ENCODE data around the gene HBG1. TPM values are rescaled to one million over a fixed set of nuclear protein-coding genes. Genes with fewer than 3 reads are reported as not detected.

The HBG1 gene
- total RNA-seq, 2 experiments from 2014 or later = not detected

- Mint-ChIP-seq H3K27ac (no peak overlapping the region), H3K9me3 (no peaks in the 10 kb centered on the region), H3K27me3 (peaks cover 19% of the 10 kb centered on the region), H3K36me3 (ENCODE audit: low read depth) (no peaks in the 10 kb centered on the region), H3K4me1 (peaks cover 4% of the 10 kb centered on the region), H3K4me3 (no peak overlapping the region)
- no peak for DNase-seq
- CTCF ChIA-PET = no interaction called here
- POLR2A ChIA-PET = no interaction called here
Measured at GRCh38 chr11:5237420-5237819, 12.2 kb downstream of the HBG1 start.

- no peak for DNase-seq
- no peak overlapping the region for H3K4me3 Mint-ChIP-seq
Measured at GRCh38 chr11:5235364-5236095, 14.1 kb downstream of the HBG1 start.

GRCh38 chr11:5234381-5234834, 15.2 kb downstream of the HBG1 start, which contains the start of gene HBD:
Gene HBD, minus strand, starts transcription at chr11:5234483. Its CDS starts 50 bp downstream, at chr11:5234433.
- ChIA-PET POLR2A (no interaction called here), CTCF (no interaction called here)
- H3K36me3 Mint-ChIP-seq (ENCODE audit: low read depth) = no peaks in the 10 kb centered on the region
- DNase-seq = no peak
- H3K4me1 Mint-ChIP-seq = peaks cover 4% of the 10 kb centered on the region
- no peak within 1 kb of the TSS for H3K4me3 Mint-ChIP-seq
- no peaks in the 10 kb centered on the region for H3K9me3 Mint-ChIP-seq
- no peak within 1 kb of the TSS for H3K27ac Mint-ChIP-seq
- peaks cover 14% of the 10 kb centered on the region for H3K27me3 Mint-ChIP-seq

More at GRCh38 chr11:5235364-5236095, 14.1 kb downstream of the HBG1 start:
- POLR2A ChIA-PET = no interaction called here
- Mint-ChIP-seq H3K27ac (no peak overlapping the region), H3K9me3 (no peaks in the 10 kb centered on the region), H3K4me1 (peaks cover 4% of the 10 kb centered on the region), H3K36me3 (ENCODE audit: low read depth) (no peaks in the 10 kb centered on the region), H3K27me3 (peaks cover 18% of the 10 kb centered on the region)
- CTCF ChIA-PET = no interaction called here

GRCh38 chr11:5233307-5233706, 16.4 kb downstream of the HBG1 start:
- Mint-ChIP-seq H3K27ac (no peak overlapping the region), H3K36me3 (ENCODE audit: low read depth) (no peaks in the 10 kb centered on the region), H3K27me3 (peaks cover 10% of the 10 kb centered on the region), H3K4me3 (no peak overlapping the region), H3K9me3 (no peaks in the 10 kb centered on the region), H3K4me1 (peaks cover 4% of the 10 kb centered on the region)
- ChIA-PET CTCF (no interaction called here), POLR2A (no interaction called here)
- no peak for DNase-seq

GRCh38 chr11:5232821-5233220, 16.8 kb downstream of the HBG1 start:
- H3K27ac Mint-ChIP-seq = no peak overlapping the region
- no peaks in the 10 kb centered on the region for H3K9me3 Mint-ChIP-seq
- H3K4me3 Mint-ChIP-seq = no peak overlapping the region
- H3K4me1 Mint-ChIP-seq = peaks cover 4% of the 10 kb centered on the region
- CTCF ChIA-PET = no interaction called here
- H3K36me3 Mint-ChIP-seq (ENCODE audit: low read depth) = no peaks in the 10 kb centered on the region
- H3K27me3 Mint-ChIP-seq = peaks cover 9% of the 10 kb centered on the region
- POLR2A ChIA-PET = no interaction called here
- DNase-seq = no peak

- Mint-ChIP-seq H3K9me3 (no peaks in the 10 kb centered on the region), H3K27ac (no peak overlapping the region), H3K4me3 (no peak overlapping the region), H3K36me3 (ENCODE audit: low read depth) (no peaks in the 10 kb centered on the region), H3K27me3 (peaks cover 9% of the 10 kb centered on the region), H3K4me1 (peaks cover 4% of the 10 kb centered on the region)
- no peak for DNase-seq
- POLR2A ChIA-PET = no interaction called here
- CTCF ChIA-PET = no interaction called here
Measured at GRCh38 chr11:5232176-5232575, 17.5 kb downstream of the HBG1 start.

GRCh38 chr11:5231111-5231510, 18.5 kb downstream of the HBG1 start:
- Mint-ChIP-seq H3K4me1 (peaks cover 4% of the 10 kb centered on the region), H3K9me3 (no peaks in the 10 kb centered on the region), H3K27ac (no peak overlapping the region), H3K27me3 (peaks cover 8% of the 10 kb centered on the region), H3K4me3 (no peak overlapping the region), H3K36me3 (ENCODE audit: low read depth) (no peaks in the 10 kb centered on the region)
- CTCF ChIA-PET = no interaction called here
- no peak for DNase-seq
- POLR2A ChIA-PET = no interaction called here

GRCh38 chr11:5230266-5230665, 19.4 kb downstream of the HBG1 start:
- CTCF ChIA-PET = interaction anchor here (0.9 kb wide), 1 partner anchor 11 kb away, joined by 3 read pairs; no protein-coding TSS in a partner anchor
- Mint-ChIP-seq H3K27me3 (peaks cover 3% of the 10 kb centered on the region), H3K4me3 (no peak overlapping the region), H3K9me3 (no peaks in the 10 kb centered on the region), H3K27ac (no peak overlapping the region), H3K36me3 (ENCODE audit: low read depth) (no peaks in the 10 kb centered on the region), H3K4me1 (peaks cover 4% of the 10 kb centered on the region)
- DNase-seq = no peak
- POLR2A ChIA-PET = no interaction called here

- H3K4me3 Mint-ChIP-seq = no peak overlapping the region
- H3K27ac Mint-ChIP-seq = no peak overlapping the region
- ChIA-PET CTCF (interaction anchor here (0.9 kb wide), 1 partner anchor 11 kb away, joined by 3 read pairs; no protein-coding TSS in a partner anchor), POLR2A (no interaction called here)
- H3K36me3 Mint-ChIP-seq (ENCODE audit: low read depth) = no peaks in the 10 kb centered on the region
- no peak for DNase-seq
- peaks cover 1% of the 10 kb centered on the region for H3K27me3 Mint-ChIP-seq
- H3K4me1 Mint-ChIP-seq = peaks cover 4% of the 10 kb centered on the region
- no peaks in the 10 kb centered on the region for H3K9me3 Mint-ChIP-seq
Measured at GRCh38 chr11:5229796-5230195, 19.9 kb downstream of the HBG1 start.

GRCh38 chr11:5229356-5229755, 20.3 kb downstream of the HBG1 start:
- no peak for DNase-seq
- ChIA-PET CTCF (interaction anchor here (0.9 kb wide), 1 partner anchor 12 kb away, joined by 3 read pairs; no protein-coding TSS in a partner anchor), POLR2A (no interaction called here)
- no peaks in the 10 kb centered on the region for H3K36me3 Mint-ChIP-seq (ENCODE audit: low read depth)
- H3K4me1 Mint-ChIP-seq = peaks cover under 1% of the 10 kb centered on the region
- no peaks in the 10 kb centered on the region for H3K9me3 Mint-ChIP-seq
- H3K4me3 Mint-ChIP-seq = no peak overlapping the region
- no peak overlapping the region for H3K27ac Mint-ChIP-seq
- peaks cover 1% of the 10 kb centered on the region for H3K27me3 Mint-ChIP-seq

- H3K4me3 Mint-ChIP-seq = no peak overlapping the region
- POLR2A ChIA-PET = no interaction called here
- no peaks in the 10 kb centered on the region for H3K9me3 Mint-ChIP-seq
- H3K27ac Mint-ChIP-seq = no peak overlapping the region
- CTCF ChIA-PET = no interaction called here
- H3K4me1 Mint-ChIP-seq = no peaks in the 10 kb centered on the region
- DNase-seq = no peak
- no peaks in the 10 kb centered on the region for H3K36me3 Mint-ChIP-seq (ENCODE audit: low read depth)
- peaks cover 1% of the 10 kb centered on the region for H3K27me3 Mint-ChIP-seq
Measured at GRCh38 chr11:5228124-5228523, 21.5 kb downstream of the HBG1 start.

- Mint-ChIP-seq H3K9me3 (no peaks in the 10 kb centered on the region), H3K27ac (no peak overlapping the region), H3K4me3 (no peak overlapping the region), H3K4me1 (no peaks in the 10 kb centered on the region), H3K27me3 (peaks cover 1% of the 10 kb centered on the region), H3K36me3 (ENCODE audit: low read depth) (no peaks in the 10 kb centered on the region)
- CTCF ChIA-PET = no interaction called here
- no peak for DNase-seq
- POLR2A ChIA-PET = no interaction called here
Measured at GRCh38 chr11:5227681-5228080, 22.0 kb downstream of the HBG1 start.

GRCh38 chr11:5226732-5227310, 22.8 kb downstream of the HBG1 start, which contains the start of gene HBB:
Gene HBB, minus strand, starts transcription at chr11:5227071. Its CDS starts 50 bp downstream, at chr11:5227021.
- no peak for DNase-seq
- no peaks in the 10 kb centered on the region for H3K36me3 Mint-ChIP-seq (ENCODE audit: low read depth)
- H3K9me3 Mint-ChIP-seq = no peaks in the 10 kb centered on the region
- CTCF ChIA-PET = no interaction called here
- no peak within 1 kb of the TSS for H3K4me3 Mint-ChIP-seq
- no peak within 1 kb of the TSS for H3K27ac Mint-ChIP-seq
- POLR2A ChIA-PET = no interaction called here
- H3K4me1 Mint-ChIP-seq = no peaks in the 10 kb centered on the region
- H3K27me3 Mint-ChIP-seq = no peaks in the 10 kb centered on the region

GRCh38 chr11:5225480-5225871, 24.2 kb downstream of the HBG1 start:
- no peaks in the 10 kb centered on the region for H3K4me1 Mint-ChIP-seq
- no peak for DNase-seq
- no peaks in the 10 kb centered on the region for H3K9me3 Mint-ChIP-seq
- POLR2A ChIA-PET = no interaction called here
- CTCF ChIA-PET = no interaction called here
- no peak overlapping the region for H3K27ac Mint-ChIP-seq
- H3K36me3 Mint-ChIP-seq (ENCODE audit: low read depth) = no peaks in the 10 kb centered on the region
- H3K27me3 Mint-ChIP-seq = no peaks in the 10 kb centered on the region
- no peak overlapping the region for H3K4me3 Mint-ChIP-seq
